Calu3 (cell line): ENCODE results near the gene TXN2. TPM values are rescaled to one million over a fixed set of nuclear protein-coding genes. Genes with fewer than 3 reads are reported as not detected.
A peak's percentile ranks its signal among the peaks of the same experiment; 100 is the strongest.

Experiments used
- Bru-seq: library from RNA; stranded (reverse); fragments of 400-500 nt; gene quantifications from one replicate; lab custom pipeline; 2021; lab: Mats Ljungman, UMichigan
- BruChase-seq, 2 experiments: library from RNA; stranded (reverse); fragments of 400-500 nt; gene quantifications; one replicate each; lab custom pipeline; 2021; lab: Mats Ljungman, UMichigan
- BruUV-seq: library from RNA; stranded (reverse); fragments of 400-500 nt; replicated peaks from 2 replicates; lab custom pipeline; 2021; lab: Mats Ljungman, UMichigan
- CTCF ChIA-PET: fragments of 300-600 bp; sonication (Branson Sonifier 250); formaldehyde crosslinking; loops from one replicate; lab custom pipeline; 2022; ENCODE audit warnings: antibody characterized with exemption; lab: Charles Lee
- DNase-seq: peaks from one replicate; pipeline ENCODE4 v3.0.0; 2022
- H3K27ac Mint-ChIP-seq: one replicate; pipeline ENCODE4 v1.8.0; 2022; ENCODE audit warnings: mixed read lengths; ENCODE audit not compliant: unreplicated experiment
- H3K27me3 Mint-ChIP-seq: one replicate; pipeline ENCODE4 v1.8.0; 2022; ENCODE audit warnings: mixed read lengths; ENCODE audit not compliant: unreplicated experiment
- H3K36me3 Mint-ChIP-seq: one replicate; pipeline ENCODE4 v1.8.0; 2022; ENCODE audit warnings: mild to moderate bottlenecking, moderate library complexity, mixed read lengths; ENCODE audit not compliant: insufficient read depth, unreplicated experiment
- H3K4me1 Mint-ChIP-seq: one replicate; pipeline ENCODE4 v1.8.0; 2022; ENCODE audit warnings: mild to moderate bottlenecking, low read depth, mixed read lengths; ENCODE audit not compliant: unreplicated experiment
- H3K4me3 Mint-ChIP-seq: one replicate; pipeline ENCODE4 v1.8.0; 2022; ENCODE audit warnings: mild to moderate bottlenecking, low read depth, moderate library complexity, mixed read lengths; ENCODE audit not compliant: unreplicated experiment
- H3K9me3 Mint-ChIP-seq: one replicate; pipeline ENCODE4 v1.8.0; 2022; ENCODE audit warnings: low read depth, mixed read lengths; ENCODE audit not compliant: unreplicated experiment
- intact Hi-C: fragments of 100-400 bp; cut with micrococcal nuclease; formaldehyde crosslinking; loops from one replicate; pipeline ENCODE4 v1.10.0; 2022; ENCODE audit not compliant: unreplicated experiment
- long read RNA-seq: library from polyadenylated mRNA; stranded (forward); transcript quantifications from one replicate; pipeline ENCODE4 v2.0.0, GENCODE V29; 2022
- total RNA-seq: library from RNA; stranded (reverse); gene quantifications from 2 replicates; pipeline ENCODE4 v1.2.3, GENCODE V29; 2022
- TF ChIP-seq, protein P1 (sequence below): fragments of 200-600 bp; IDR thresholded peaks from one replicate; pipeline ENCODE4 v1.8.0; 2022; ENCODE audit warnings: antibody characterized with exemption; ENCODE audit not compliant: unreplicated experiment

TXN2 gene, protein sequence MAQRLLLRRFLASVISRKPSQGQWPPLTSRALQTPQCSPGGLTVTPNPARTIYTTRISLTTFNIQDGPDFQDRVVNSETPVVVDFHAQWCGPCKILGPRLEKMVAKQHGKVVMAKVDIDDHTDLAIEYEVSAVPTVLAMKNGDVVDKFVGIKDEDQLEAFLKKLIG
- total RNA-seq (58.4 and 63.3 TPM in 2 replicates), Bru-seq, nascent RNA (percentile 67 among the genes with signal in this experiment), BruChase-seq, experiment 1, labeled RNA remaining after a 6-hour chase (percentile 76 among the genes with signal in this experiment), BruChase-seq, experiment 2, labeled RNA remaining after a 2-hour chase (percentile 64 among the genes with signal in this experiment)
- long read RNA-seq, transcript TXN2-201 (4 exons, 1,736 nt), result major isoform, 131 of 177 reads
- long read RNA-seq, partial matches to known transcripts, result 18 of 177 reads
- long read RNA-seq, other reads (novel, unspliced or antisense), result 22 of 177 reads

DNA sequence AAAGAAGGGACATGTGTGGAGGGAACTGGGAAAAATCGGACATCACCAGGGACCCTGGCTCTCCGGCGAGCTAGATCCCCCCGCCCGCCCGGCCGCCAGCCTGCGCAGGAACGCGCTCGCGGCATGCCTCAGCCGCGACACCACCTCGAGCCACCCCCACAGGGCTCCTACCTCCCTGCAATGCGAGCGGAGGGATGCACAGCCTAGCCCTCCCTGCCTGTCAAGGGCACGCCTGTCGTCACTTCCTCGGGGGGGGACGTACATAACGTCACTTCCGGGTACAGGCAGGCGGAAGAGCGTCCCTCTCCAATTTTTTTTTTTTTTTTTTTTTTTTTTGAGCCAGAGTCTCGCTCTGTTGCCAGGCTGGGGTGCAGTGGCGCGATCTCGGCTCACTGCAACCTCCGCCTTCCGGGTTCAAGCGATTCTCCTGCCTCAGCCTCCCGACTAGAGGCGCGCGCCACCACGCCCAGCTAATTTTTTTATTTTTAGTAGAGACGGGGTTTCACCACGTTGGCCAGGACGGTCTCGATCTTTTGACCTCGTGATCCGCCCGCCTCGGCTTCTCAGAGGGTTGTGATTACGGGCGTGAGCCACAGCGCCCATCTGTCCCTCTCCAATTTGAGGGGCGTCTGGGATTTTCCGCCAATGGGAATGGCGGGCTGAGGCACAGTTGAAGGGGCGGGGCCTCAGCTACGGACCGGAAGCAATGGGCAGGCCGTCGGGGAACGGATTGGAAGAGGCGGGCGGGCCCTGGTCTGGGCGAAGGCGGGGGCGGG lies at the start of gene TXN2:
Gene TXN2 (minus strand): TSS at position 248 of the 776 bp plus-strand sequence. CDS start 803 bp downstream, outside the sequence.
- peaks cover 36% of the 10 kb centered on the region for H3K36me3 Mint-ChIP-seq
- BruUV-seq, result no TSS peak
- intact Hi-C loops, result no loop called here

DNA sequence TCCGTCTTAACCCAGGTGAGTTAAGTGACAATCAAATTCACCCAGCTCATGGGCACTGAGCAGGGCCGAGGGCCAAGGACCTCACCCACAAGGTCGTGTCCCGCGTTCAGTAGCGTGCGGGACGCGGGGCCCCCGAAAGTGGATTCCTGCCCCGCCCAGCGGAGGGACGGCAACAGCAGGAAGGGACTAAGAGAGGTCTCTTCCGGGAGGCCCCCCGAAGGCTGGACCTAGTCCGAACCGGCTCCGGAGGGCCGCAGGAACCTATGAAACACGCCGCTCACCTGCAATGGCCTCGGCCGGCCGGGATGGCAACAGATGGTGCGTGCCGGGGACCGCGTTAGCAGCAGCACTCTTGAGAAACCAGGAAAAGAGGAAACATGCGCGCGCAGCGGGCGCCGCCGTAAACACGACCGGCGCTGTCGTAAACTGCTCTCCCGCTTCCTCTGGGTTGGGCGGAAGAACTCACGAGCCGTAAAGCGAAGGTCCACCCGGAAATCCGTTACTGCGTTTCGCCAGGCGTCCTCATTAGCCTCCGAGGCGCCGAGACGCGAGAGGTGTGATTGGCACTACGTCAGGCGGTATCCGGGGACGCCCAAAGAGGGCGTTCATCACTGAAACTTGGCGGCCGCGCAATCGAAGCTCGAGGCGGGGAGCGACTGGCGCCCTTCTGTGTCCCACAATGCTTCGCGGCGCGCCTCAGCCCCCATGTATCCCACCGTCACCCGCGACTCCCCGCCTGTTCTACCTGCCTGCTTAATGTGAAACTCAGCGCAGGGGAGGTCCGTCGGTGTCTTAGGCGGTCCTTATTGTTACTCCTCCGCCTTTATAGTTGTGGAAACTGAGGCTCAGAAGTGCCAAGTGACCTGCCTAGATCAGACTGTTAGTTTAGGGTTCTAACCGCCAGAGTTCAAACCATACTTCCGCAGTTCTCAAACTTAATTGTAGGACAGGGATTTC lies 47.6 kb upstream of the TXN2 start, which contains the start of gene EIF3D:
Gene EIF3D (minus strand): TSS at position 372 of the 957 bp plus-strand sequence. CDS start 3,045 bp downstream, outside the sequence.
- BruUV-seq, result no TSS peak
- H3K4me1 Mint-ChIP-seq, result peaks cover 10% of the 10 kb centered on the region
- CTCF ChIA-PET, result interaction anchor here (1.2 kb wide), 1 partner anchor 245 kb away, joined by 3 read pairs; no protein-coding TSS in a partner anchor
- peak within 1 kb of the TSS; percentile 88 for H3K4me3 Mint-ChIP-seq
- H3K36me3 Mint-ChIP-seq, result peaks cover 56% of the 10 kb centered on the region
- TF ChIP-seq, protein P1, sequence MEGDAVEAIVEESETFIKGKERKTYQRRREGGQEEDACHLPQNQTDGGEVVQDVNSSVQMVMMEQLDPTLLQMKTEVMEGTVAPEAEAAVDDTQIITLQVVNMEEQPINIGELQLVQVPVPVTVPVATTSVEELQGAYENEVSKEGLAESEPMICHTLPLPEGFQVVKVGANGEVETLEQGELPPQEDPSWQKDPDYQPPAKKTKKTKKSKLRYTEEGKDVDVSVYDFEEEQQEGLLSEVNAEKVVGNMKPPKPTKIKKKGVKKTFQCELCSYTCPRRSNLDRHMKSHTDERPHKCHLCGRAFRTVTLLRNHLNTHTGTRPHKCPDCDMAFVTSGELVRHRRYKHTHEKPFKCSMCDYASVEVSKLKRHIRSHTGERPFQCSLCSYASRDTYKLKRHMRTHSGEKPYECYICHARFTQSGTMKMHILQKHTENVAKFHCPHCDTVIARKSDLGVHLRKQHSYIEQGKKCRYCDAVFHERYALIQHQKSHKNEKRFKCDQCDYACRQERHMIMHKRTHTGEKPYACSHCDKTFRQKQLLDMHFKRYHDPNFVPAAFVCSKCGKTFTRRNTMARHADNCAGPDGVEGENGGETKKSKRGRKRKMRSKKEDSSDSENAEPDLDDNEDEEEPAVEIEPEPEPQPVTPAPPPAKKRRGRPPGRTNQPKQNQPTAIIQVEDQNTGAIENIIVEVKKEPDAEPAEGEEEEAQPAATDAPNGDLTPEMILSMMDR, result no peak
- peak within 1 kb of the TSS; percentile 99 for H3K27ac Mint-ChIP-seq
- peaks cover 12% of the 10 kb centered on the region for H3K27me3 Mint-ChIP-seq
- H3K9me3 Mint-ChIP-seq, result no peaks in the 10 kb centered on the region
- intact Hi-C loops, result loop anchor here (5.0 kb wide), 1 partner anchor 287 kb away; no protein-coding TSS in a partner anchor
- peak; percentile 97 for DNase-seq

More for the DNA sequence above, at the start of gene TXN2:
- Mint-ChIP-seq H3K27ac (peak within 1 kb of the TSS; percentile 98), H3K4me1 (peaks cover 21% of the 10 kb centered on the region), H3K4me3 (peak within 1 kb of the TSS; percentile 84), H3K27me3 (no peaks in the 10 kb centered on the region), H3K9me3 (no peaks in the 10 kb centered on the region)
- peak; percentile 96 for DNase-seq
- TF ChIP-seq, protein P1, result no peak
- CTCF ChIA-PET, result interaction anchor here (0.7 to 1.7 kb wide), 4 partner anchors 11 to 1171 kb away, joined by 3 to 5 read pairs (median 4); partner anchors contain the start of gene MYH9

DNA sequence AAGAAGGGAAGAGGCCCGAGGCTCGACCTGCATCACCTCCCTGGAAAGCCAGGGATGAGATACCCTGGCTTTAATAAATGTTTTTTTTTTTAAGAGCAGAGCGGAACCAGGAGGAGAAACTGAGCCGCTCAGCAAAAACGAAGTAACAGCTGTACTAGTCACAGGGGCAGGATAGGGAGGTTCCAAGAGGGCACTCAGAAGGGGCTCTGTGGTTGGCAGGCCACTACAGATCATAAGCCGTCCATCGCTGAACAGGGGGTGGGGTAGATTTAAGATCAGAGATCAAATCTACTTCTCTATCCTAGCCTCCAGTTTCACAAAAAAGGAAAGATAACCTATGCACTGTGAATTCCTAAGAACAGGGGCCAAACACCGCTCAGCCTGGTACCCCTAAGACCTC lies 46.9 kb upstream of the TXN2 start:
- Mint-ChIP-seq H3K9me3 (no peaks in the 10 kb centered on the region), H3K36me3 (peaks cover 63% of the 10 kb centered on the region), H3K4me1 (peaks cover 10% of the 10 kb centered on the region), H3K4me3 (peak overlapping the region; percentile 88), H3K27me3 (peaks cover 7% of the 10 kb centered on the region), H3K27ac (peak overlapping the region; percentile 99)
- CTCF ChIA-PET, result interaction anchor here (0.6 kb wide), 1 partner anchor 58 kb away, joined by 3 read pairs; no protein-coding TSS in a partner anchor
- no peak for DNase-seq
- no TSS peak for BruUV-seq
- TF ChIP-seq, protein P1, result no peak
- intact Hi-C loops, result loop anchor here (5.0 kb wide), 1 partner anchor 286 kb away; no protein-coding TSS in a partner anchor
